Measurements from ENCODE around the gene MN1. TPM values are rescaled to one million over a fixed set of nuclear protein-coding genes. Genes with fewer than 3 reads are reported as not detected.

The MN1 gene
- total and polyA plus RNA-seq, 8 donors = 0.54 to 2.6 (median 0.91) TPM

- intact Hi-C loops (cut with DNase I) = loop anchor here in 2 of 3 donors (10.0 kb wide), 2 partner anchors 1046 to 1116 kb away; no protein-coding TSS in a partner anchor
- Histone ChIP-seq H3K27ac (peak overlapping the region in 2 of 4 donors; percentile 62 to 71), H3K9me3 (no peaks in the 10 kb centered on the region), H3K27me3 (no peaks in the 10 kb centered on the region), H3K4me1 (peaks cover 0 to 10% (median 0%) of the 10 kb centered on the region in 3 donors), H3K36me3 (no peaks in the 10 kb centered on the region), H3K4me3 (peak overlapping the region; percentile 57 to 83 (median 66))
- FAIRE-seq (no peak), ATAC-seq (peak; percentile 5 to 26 (median 12)), DNase-seq (peak in 1 of 6 donors; percentile 77)
- WGBS, 2 donors = 4 to 10% methylated on average over 59 to 82 of the region's 82 CpGs
- no peak for TF ChIP-seq CTCF (IDR thresholded peaks at IDR 0.05)
Observed at GRCh38 chr22:27800250-27801201, 1.0 kb downstream of the MN1 start.

- 30 to 37% methylated on average over 36 to 40 of the region's 40 CpGs for WGBS, 2 donors
- ATAC-seq (no peak), FAIRE-seq (no peak), DNase-seq (peak in 2 of 6 donors; percentile 65 to 77)
- no peak overlapping the region for H3K27ac ChIP-seq
- H3K4me1 ChIP-seq = peaks cover 0 to 10% (median 0%) of the 10 kb centered on the region in 3 donors
- peak overlapping the region; percentile 57 to 83 (median 66) for H3K4me3 ChIP-seq
- no peaks in the 10 kb centered on the region for H3K9me3 ChIP-seq
- no peaks in the 10 kb centered on the region for H3K36me3 ChIP-seq
- no peaks in the 10 kb centered on the region for H3K27me3 ChIP-seq
- TF ChIP-seq CTCF (IDR thresholded peaks at IDR 0.05) = no peak
- intact Hi-C loops (cut with DNase I) = loop anchor here in 2 of 3 donors (10.0 kb wide), 3 partner anchors 395 to 1115 kb away; no protein-coding TSS in a partner anchor
Observed at GRCh38 chr22:27799827-27800249, 1.7 kb downstream of the MN1 start.

- 81 to 86% methylated on average over 60 to 62 of the region's 62 CpGs for whole genome bisulfite sequencing, 2 donors
- H3K36me3 ChIP-seq = no peaks in the 10 kb centered on the region
- no peaks in the 10 kb centered on the region for H3K27me3 ChIP-seq
- H3K4me3 ChIP-seq = peak overlapping the region in 1 of 4 donors; percentile 83
- TF ChIP-seq CTCF (IDR thresholded peaks at IDR 0.05) = no peak
- no peaks in the 10 kb centered on the region for H3K9me3 ChIP-seq
- H3K27ac ChIP-seq = no peak overlapping the region
- peak in 1 of 6 donors; percentile 57 for DNase-seq
- FAIRE-seq = no peak
- intact Hi-C loops (cut with DNase I) = loop anchor here in 2 of 3 donors (10.0 kb wide), 1 partner anchor 394 kb away; no protein-coding TSS in a partner anchor
- no peak for ATAC-seq
- H3K4me1 ChIP-seq = peaks cover 0 to 10% (median 0%) of the 10 kb centered on the region in 3 donors
Observed at GRCh38 chr22:27799015-27799826, 2.3 kb downstream of the MN1 start.

DNA sequence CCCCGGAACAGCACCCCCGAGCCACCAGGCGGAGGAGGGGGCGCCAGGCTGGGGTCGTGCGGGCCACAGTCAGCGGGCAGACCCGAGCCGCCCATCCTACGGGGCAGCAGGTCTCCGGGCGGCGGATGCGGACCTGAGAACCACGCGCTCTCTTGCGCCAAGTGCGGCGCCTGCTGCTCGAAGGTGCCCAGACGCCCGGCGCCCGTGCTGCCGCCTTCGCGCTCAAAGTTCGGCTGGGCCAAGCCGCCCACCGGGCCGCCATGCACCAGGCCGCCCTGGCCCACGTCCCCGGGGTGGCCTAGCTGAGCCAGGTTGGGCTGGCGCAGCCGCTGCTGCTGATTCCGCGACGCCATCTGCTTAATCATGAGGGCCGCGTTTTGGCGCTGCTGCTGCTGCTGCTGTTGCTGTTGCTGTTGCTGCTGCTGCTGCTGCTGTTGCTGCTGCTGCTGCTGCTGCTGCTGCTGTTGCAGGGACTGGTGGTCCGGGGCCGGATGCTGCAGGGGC, 3.0 kb downstream of the MN1 start:
- H3K27ac ChIP-seq = no peak overlapping the region
- DNase-seq (peak in 1 of 6 donors; percentile 62), FAIRE-seq (no peak), ATAC-seq (no peak)
- 79 to 82% methylated on average over 41 to 44 of the region's 44 CpGs for WGBS, 2 donors
- no peaks in the 10 kb centered on the region for H3K36me3 ChIP-seq
- TF ChIP-seq CTCF (IDR thresholded peaks at IDR 0.05) = no peak
- no peaks in the 10 kb centered on the region for H3K27me3 ChIP-seq
- no peaks in the 10 kb centered on the region for H3K9me3 ChIP-seq
- H3K4me3 ChIP-seq = no peak overlapping the region
- intact Hi-C loops (cut with DNase I) = loop anchor here in 2 of 3 donors (10.0 kb wide), 1 partner anchor 394 kb away; no protein-coding TSS in a partner anchor
- H3K4me1 ChIP-seq = peaks cover 0 to 10% (median 0%) of the 10 kb centered on the region in 3 donors
